ENCODE measurements around the gene C2orf80. TPM values are rescaled to one million over a fixed set of nuclear protein-coding genes. Genes with fewer than 3 reads are reported as not detected.

C2orf80 gene
- total and polyA plus RNA-seq, 2 donors (not counting 3 experiments of a cell fraction or from before 2014, with no cell fraction given), result not detected

DNA sequence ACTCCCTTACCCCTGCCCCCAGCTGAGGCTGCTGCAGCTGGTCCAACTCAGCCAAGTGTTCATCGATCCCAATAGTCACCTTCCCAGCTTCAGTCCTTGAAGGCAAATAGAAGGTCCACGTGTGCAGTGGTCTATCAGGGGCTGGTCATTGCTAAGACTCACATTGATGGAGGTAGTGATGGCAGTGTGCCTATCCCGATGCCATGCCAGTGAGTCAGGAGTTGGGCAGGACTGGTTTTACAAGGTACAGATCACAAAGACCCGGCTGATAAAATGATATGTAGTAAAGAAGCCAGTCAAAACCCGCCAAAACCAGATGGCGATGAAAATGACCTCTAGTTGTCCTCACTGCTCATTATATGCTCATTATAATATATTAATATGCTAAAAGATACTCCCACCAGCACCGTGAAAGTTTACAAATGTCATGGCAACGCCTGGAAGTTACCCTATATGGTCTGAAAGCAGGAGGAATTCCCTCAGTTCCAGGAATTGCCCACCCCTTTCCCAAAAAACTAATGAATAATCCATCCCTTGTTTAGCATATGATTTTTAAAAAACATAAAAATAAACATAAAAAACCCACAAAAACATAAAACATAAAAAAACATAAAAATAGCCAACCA, 2.9 kb upstream of the C2orf80 start:
- no peaks in the 10 kb centered on the region for H3K36me3 ChIP-seq (ENCODE audit: control insufficient read depth in 2 of 2, extremely low read depth in 1 of 2, insufficient read depth in 2 of 2, low read length in 2 of 2)

More for the DNA sequence above, 2.9 kb upstream of the C2orf80 start:
- no TSS peak for BruUV-seq (replicated peaks)
- dilution Hi-C loops (cut with MboI; ENCODE audit: extremely low pct_ligation_motif_present, low sequenced_read_pairs) (no loop called here), intact Hi-C loops (cut with micrococcal nuclease) (no loop called here)
- no peak for FAIRE-seq
- Histone ChIP-seq H4K20me1 (replicated peaks; ENCODE audit: control insufficient read depth, extremely low read depth, insufficient read depth, low read length) (no peaks in the 10 kb centered on the region), H3K27me3 (ENCODE audit: control insufficient read depth in 2 of 2, insufficient read depth in 2 of 2, low read length in 2 of 2) (peaks cover 2% of the 10 kb centered on the region in 2 experiments), H3K4me3 (replicated peaks in 1 of 3; ENCODE audit: insufficient read depth in 1 of 3, low read depth in 1 of 3, low read length in 3 of 3) (no peak overlapping the region), H2AFZ (ENCODE audit: low read depth, low read length) (no peak overlapping the region), H3K9ac (replicated peaks; ENCODE audit: extremely low read depth, insufficient read depth, low read length) (no peak overlapping the region), H3K9me3 (replicated peaks; ENCODE audit: control insufficient read depth, insufficient read depth, low read length) (no peaks in the 10 kb centered on the region), H3K79me2 (ENCODE audit: control insufficient read depth, insufficient read depth, low read length) (no peaks in the 10 kb centered on the region), H3K9me1 (replicated peaks; ENCODE audit: control insufficient read depth, extremely low read depth, insufficient read depth, low read length) (no peaks in the 10 kb centered on the region), H3K27ac (ENCODE audit: insufficient read depth, low read depth, low read length) (no peak overlapping the region), H3K4me2 (ENCODE audit: insufficient read depth, low read length) (no peak overlapping the region), H3K4me1 (ENCODE audit: control insufficient read depth, extremely low read depth, insufficient read depth, low read length) (no peaks in the 10 kb centered on the region)
- no peak for DNase-seq (ENCODE audit: low read depth, low spot score)
- CTCF ChIA-PET, result interaction anchor here (1.2 to 1.3 kb wide), 2 partner anchors 12 to 17 kb away, joined by 3 to 4 read pairs; no protein-coding TSS in a partner anchor
- no peak for TF ChIP-seq JUN (IDR thresholded peaks at IDR 0.05; ENCODE audit: borderline replicate concordance, insufficient read depth, insufficient read length, low read depth)
- TF ChIP-seq CTCF (IDR thresholded peaks at IDR 0.05; ENCODE audit: extremely low read depth in 1 of 2, insufficient read depth in 1 of 2, low read depth in 1 of 2, low read length in 2 of 2), result no peak
- TF ChIP-seq GATA2 (IDR thresholded peaks at IDR 0.05; ENCODE audit: insufficient read depth, insufficient read length, low read depth, low read length), result no peak
- no peak for TF ChIP-seq FOS (IDR thresholded peaks at IDR 0.05; ENCODE audit: borderline replicate concordance, insufficient read depth, low read length)
- TF ChIP-seq MAX (IDR thresholded peaks at IDR 0.05; ENCODE audit: insufficient read depth, insufficient read length), result no peak
- TF ChIP-seq EZH2 (IDR thresholded peaks at IDR 0.05; ENCODE audit: borderline replicate concordance, low read depth, low read length, severe bottlenecking), result no peak
- TF ChIP-seq POLR2AphosphoS5 (IDR thresholded peaks at IDR 0.05; ENCODE audit: insufficient read depth, low read depth, low read length), result no peak
- no peak for TF ChIP-seq POLR2A (IDR thresholded peaks at IDR 0.05; ENCODE audit: low read depth, low read length)
- no peak for TF ChIP-seq MYC (IDR thresholded peaks at IDR 0.05; ENCODE audit: low read depth, low read length)
- POLR2A ChIA-PET, result no interaction called here
